ENCODE data around the gene SLC6A17.

DNA sequence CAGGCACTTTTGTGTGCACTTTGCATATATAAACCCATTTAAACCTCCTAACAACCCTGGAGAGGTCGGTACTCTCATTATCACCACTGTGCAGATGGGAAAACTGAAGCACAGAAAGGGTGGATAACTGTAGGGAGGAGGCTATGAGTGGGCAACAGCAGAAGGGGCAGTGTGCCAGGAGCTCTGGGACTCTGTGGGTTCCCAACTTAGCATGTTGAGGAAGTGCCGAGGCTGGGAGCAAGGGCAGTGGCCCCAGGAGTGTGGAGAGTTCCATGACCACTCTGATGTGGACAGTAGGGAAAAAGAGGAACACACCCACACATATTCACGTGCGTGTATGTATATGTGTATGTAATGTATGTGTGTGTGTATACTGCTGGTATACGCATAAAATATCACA is 34.2 kb downstream of the SLC6A17 start:
- TF ChIP-seq, protein P1, sequence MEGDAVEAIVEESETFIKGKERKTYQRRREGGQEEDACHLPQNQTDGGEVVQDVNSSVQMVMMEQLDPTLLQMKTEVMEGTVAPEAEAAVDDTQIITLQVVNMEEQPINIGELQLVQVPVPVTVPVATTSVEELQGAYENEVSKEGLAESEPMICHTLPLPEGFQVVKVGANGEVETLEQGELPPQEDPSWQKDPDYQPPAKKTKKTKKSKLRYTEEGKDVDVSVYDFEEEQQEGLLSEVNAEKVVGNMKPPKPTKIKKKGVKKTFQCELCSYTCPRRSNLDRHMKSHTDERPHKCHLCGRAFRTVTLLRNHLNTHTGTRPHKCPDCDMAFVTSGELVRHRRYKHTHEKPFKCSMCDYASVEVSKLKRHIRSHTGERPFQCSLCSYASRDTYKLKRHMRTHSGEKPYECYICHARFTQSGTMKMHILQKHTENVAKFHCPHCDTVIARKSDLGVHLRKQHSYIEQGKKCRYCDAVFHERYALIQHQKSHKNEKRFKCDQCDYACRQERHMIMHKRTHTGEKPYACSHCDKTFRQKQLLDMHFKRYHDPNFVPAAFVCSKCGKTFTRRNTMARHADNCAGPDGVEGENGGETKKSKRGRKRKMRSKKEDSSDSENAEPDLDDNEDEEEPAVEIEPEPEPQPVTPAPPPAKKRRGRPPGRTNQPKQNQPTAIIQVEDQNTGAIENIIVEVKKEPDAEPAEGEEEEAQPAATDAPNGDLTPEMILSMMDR (IDR thresholded peaks at IDR 0.05): no peak
- TF ChIP-seq ZFX (IDR thresholded peaks at IDR 0.05; ENCODE audit: borderline replicate concordance): no peak

Data from 22Rv1 (cell line).